ENCODE data around the gene PARP14.
"Not testable (repeated sequence)": the region's sequence is repeated elsewhere in the genome, so short reads cannot be mapped to it uniquely, and the experiment has no call there.

PARP14 gene

DNA sequence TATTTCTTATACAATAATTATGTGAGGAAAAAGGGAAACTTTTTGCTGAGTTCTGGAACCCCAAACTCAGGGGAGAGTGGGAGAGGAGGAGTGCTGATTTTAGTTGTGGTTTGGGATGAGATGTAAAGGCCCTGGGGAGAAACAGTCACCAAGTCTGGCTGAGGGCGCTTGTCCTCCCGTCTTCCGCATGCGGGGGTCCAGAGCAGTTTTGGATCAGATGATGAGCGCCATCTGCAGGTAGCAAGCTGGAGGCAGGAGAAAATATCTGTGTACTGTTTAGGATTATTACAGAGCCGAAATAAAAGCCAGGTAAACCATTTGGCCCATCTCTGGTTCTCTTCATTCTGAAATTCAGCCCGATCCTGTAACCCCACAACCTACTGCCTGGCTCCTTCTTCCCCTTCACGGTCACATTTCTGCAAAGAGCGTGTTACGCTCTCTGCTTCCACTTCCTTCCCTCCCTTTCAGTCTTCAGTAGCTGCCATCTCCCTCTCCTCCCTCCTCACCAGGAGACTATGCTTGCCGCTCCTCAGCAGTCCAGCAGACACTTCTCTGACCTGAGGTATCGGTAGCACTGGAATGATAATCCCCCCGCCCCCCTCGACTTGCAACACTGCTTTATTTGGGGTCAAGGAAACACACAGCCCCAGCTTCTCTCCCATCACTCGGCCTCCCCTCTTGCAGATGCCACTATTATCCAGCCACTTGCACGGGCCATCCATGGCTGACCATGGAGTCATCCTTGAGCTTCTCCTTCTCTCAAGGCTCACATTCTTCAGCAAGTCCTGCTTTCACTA, 1.4 kb upstream of the PARP14 start:
- H3K27me3 ChIP-seq (ENCODE audit: control insufficient read depth, insufficient read depth, low read length), result 0 out of 2 replicates have a peak, but pooled peaks cover 4% of the 10 kb centered on the region
- no peak overlapping the region for H3K9ac ChIP-seq (ENCODE audit: low read length)
- H3K9me3 ChIP-seq (ENCODE audit: control insufficient read depth, insufficient read depth, low read depth, low read length), result 0 out of 2 replicates have a peak, but pooled peaks cover 5% of the 10 kb centered on the region
- peaks cover 12% of the 10 kb centered on the region for H3K4me1 ChIP-seq (ENCODE audit: control insufficient read depth, insufficient read depth, low read length)
- peak overlapping the region; percentile 88 for H3K4me3 ChIP-seq (ENCODE audit: low read depth, low read length)
- no peaks in the 10 kb centered on the region for H3K36me3 ChIP-seq (ENCODE audit: control insufficient read depth, insufficient read depth, low read length)
- H3K27ac ChIP-seq (ENCODE audit: low read depth, low read length), result no peak overlapping the region

DNA sequence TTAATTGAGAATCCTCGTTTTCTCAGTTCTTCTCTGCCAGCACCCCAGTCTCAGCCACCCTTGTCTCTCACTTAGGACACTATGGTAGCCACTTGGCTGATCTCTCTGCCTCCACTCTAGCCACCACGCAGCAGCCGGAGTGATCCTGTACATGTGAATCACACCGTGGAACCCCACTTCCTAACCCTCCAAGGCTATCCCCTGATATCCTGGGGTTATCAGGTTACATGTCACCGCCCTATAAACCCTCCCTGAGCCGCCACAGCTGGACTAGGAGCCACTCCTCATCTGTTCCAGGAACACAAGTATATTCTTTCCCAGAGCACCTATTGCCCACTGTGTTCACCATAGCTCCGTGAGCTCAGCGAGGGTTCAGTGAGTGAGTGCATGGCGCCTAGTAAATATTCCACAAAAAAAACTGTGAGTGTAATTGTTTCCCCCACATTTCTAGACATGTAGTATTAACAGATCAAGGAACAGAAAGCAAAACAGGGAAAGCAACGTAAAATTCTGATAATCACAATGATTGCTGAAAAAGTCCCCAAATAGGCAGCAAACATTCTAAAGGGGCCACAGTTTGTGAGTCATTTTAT, 661 bp upstream of the PARP14 start:
- Histone ChIP-seq H3K36me3 (ENCODE audit: control insufficient read depth, insufficient read depth, low read length) (no peaks in the 10 kb centered on the region), H3K4me1 (ENCODE audit: control insufficient read depth, insufficient read depth, low read length) (peaks cover 12% of the 10 kb centered on the region), H3K9me3 (ENCODE audit: control insufficient read depth, insufficient read depth, low read depth, low read length) (0 out of 2 replicates have a peak, but pooled peaks cover 5% of the 10 kb centered on the region), H3K4me3 (ENCODE audit: low read depth, low read length) (peak overlapping the region; percentile 88), H3K9ac (ENCODE audit: low read length) (peak overlapping the region; percentile 76), H3K27me3 (ENCODE audit: control insufficient read depth, insufficient read depth, low read length) (0 out of 2 replicates have a peak, but pooled peaks cover 4% of the 10 kb centered on the region), H3K27ac (ENCODE audit: low read depth, low read length) (0 out of 2 replicates have a peak overlapping the region, but pooled peaks have one; percentile 45)

DNA sequence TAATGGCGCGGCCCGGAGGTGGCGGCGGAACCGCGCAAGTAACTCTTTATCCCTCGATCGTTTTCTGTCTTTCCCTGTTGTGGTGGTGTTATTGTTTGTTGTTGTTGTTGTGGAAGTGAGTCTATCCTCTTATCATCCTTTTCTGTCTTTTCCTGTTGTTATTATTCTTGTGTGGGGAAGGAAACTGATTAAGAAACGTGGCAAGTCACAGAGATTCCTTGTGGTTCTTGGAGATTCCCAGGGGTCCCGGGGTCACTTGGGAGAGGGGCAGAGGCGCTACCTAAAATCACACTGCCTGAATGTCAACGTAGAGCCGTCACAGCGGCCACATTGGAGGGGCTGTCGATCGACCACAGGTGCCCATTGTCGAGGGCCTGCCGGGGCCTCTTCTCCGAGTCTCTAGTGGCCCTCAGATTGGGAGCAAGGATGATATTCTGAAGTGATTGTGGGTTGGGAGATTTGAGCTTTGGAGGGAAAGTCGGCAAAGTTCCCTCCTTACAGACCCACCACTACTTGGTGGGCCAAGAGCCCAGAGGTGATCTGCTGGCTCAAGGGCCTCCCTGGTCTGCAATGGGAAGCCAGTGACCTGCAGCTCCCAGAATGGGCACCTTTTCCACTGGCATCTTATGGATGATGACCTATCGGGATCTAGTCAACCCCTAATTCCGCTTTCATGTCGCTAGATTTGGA, 790 bp downstream of the PARP14 start:
- peak overlapping the region; percentile 88 for H3K4me3 ChIP-seq (ENCODE audit: low read depth, low read length)
- H3K9ac ChIP-seq (ENCODE audit: low read length), result peak overlapping the region; percentile 40
- no peaks in the 10 kb centered on the region for H3K36me3 ChIP-seq (ENCODE audit: control insufficient read depth, insufficient read depth, low read length)
- no peak overlapping the region for H3K27ac ChIP-seq (ENCODE audit: low read depth, low read length)
- 0 out of 2 replicates have a peak, but pooled peaks cover 4% of the 10 kb centered on the region for H3K27me3 ChIP-seq (ENCODE audit: control insufficient read depth, insufficient read depth, low read length)
- 0 out of 2 replicates have a peak, but pooled peaks cover 5% of the 10 kb centered on the region for H3K9me3 ChIP-seq (ENCODE audit: control insufficient read depth, insufficient read depth, low read depth, low read length)
- H3K4me1 ChIP-seq (ENCODE audit: control insufficient read depth, insufficient read depth, low read length), result peaks cover 12% of the 10 kb centered on the region

DNA sequence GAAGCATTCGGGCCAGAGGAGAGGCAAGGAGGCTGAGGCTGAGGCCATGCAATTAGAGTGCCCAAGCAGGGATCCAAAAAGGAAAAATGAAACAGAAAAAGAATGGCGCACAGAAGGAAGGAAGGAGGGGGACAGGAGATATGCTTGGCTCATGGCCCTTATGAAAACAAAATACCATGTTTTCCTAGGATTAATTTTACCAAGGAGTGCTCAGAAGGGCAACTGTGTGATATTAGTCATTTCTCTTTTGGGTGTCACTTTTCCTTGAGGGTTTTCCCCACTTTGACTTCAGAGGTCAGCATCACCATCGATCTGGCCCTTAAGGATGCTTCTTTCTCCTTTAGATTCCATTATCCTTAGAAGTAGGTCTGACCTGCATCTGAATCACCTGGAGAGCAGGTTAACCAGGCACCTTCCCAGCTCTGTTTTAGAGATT, 1.4 kb downstream of the PARP14 start:
- H3K4me1 ChIP-seq (ENCODE audit: control insufficient read depth, insufficient read depth, low read length), result peaks cover 12% of the 10 kb centered on the region
- no peak overlapping the region for H3K9ac ChIP-seq (ENCODE audit: low read length)
- H3K9me3 ChIP-seq (ENCODE audit: control insufficient read depth, insufficient read depth, low read depth, low read length), result 0 out of 2 replicates have a peak, but pooled peaks cover 5% of the 10 kb centered on the region

DNA sequence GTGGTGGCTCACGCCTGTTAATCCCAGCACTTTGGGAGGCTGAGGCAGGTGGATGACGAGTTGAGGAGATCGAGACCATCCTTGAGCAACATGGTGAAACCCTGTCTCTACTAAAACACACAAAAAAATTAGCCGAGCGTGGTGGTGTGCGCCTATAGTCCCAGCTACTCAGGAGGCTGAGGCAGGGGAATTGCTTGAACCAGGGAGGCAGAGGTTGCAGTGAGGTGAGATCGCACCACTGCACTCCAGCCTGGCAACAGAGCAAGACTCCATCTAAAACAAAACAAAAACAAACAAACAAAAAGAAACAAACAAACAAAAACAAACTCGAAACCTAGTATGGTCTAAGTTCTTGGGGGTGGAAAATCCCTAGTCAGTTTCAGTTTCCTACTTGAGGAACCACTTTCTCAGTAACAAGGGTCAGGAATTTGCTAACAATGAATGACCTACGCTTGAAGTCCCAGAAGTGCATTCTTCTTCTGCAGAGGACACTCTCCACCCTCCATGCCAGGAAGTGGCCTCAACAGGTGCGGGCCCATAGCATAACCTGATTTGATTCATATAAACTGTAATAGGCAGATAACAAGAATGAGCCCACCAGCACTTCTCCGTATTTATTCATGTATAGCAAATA, 2.3 kb downstream of the PARP14 start:
- not testable (repeated sequence) for H3K27ac ChIP-seq (ENCODE audit: low read depth, low read length); H3K4me3 ChIP-seq (ENCODE audit: low read depth, low read length); H3K9ac ChIP-seq (ENCODE audit: low read length); H3K9me3 ChIP-seq (ENCODE audit: control insufficient read depth, insufficient read depth, low read depth, low read length); H3K27me3 ChIP-seq (ENCODE audit: control insufficient read depth, insufficient read depth, low read length); H3K36me3 ChIP-seq (ENCODE audit: control insufficient read depth, insufficient read depth, low read length)
- peaks cover 12% of the 10 kb centered on the region for H3K4me1 ChIP-seq (ENCODE audit: control insufficient read depth, insufficient read depth, low read length)

More for the DNA sequence above, 1.4 kb downstream of the PARP14 start:
- Histone ChIP-seq H3K36me3 (ENCODE audit: control insufficient read depth, insufficient read depth, low read length) (peaks cover 1% of the 10 kb centered on the region), H3K27ac (ENCODE audit: low read depth, low read length) (no peak overlapping the region), H3K27me3 (ENCODE audit: control insufficient read depth, insufficient read depth, low read length) (0 out of 2 replicates have a peak, but pooled peaks cover 4% of the 10 kb centered on the region), H3K4me3 (ENCODE audit: low read depth, low read length) (peak overlapping the region; percentile 88)

DNA sequence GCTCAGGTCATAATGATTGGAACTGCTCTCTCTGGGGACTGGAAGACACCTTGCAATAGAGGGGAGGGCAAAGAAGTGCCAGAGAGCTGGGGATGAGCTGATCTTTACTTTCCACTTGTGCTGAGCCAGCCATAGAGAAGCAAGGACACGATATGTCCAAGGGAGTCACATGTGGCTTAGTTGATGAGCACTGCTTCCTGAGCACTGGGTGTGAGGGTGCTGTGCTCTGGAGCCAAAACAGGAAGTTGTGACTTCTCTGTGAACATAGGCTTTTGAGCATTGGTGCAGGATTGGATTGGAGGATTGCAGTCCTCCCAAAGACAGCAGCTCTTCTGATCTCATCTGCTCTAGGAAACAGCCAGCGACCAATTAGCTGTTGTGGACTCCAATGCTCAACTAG, 6.7 kb downstream of the PARP14 start:
- Histone ChIP-seq H3K9ac (ENCODE audit: low read length) (no peak overlapping the region), H3K36me3 (ENCODE audit: control insufficient read depth, insufficient read depth, low read length) (peaks cover 17% of the 10 kb centered on the region), H3K4me3 (ENCODE audit: low read depth, low read length) (no peak overlapping the region), H3K27me3 (ENCODE audit: control insufficient read depth, insufficient read depth, low read length) (no peaks in the 10 kb centered on the region), H3K27ac (ENCODE audit: low read depth, low read length) (no peak overlapping the region), H3K4me1 (ENCODE audit: control insufficient read depth, insufficient read depth, low read length) (no peaks in the 10 kb centered on the region), H3K9me3 (ENCODE audit: control insufficient read depth, insufficient read depth, low read depth, low read length) (no peaks in the 10 kb centered on the region)

DNA sequence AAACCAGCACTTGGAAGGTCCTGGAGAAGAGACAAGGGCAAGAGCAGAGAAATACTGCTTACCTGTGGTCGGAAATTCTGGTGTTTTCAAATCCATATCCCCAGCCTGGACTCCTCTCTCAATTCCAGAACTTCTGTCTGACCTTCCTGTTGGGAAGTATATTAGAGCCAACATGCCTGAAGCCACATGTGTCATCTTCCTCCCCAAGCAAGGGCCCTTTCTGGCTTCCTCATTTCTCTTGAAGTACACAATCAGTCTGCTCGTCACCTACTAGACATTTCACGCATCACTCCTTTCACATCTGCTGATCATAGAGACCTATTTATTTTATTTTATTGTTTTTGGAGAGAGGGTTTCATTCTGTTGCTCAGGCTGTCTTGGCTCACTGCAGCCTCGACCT, 8.4 kb downstream of the PARP14 start:
- Histone ChIP-seq H3K9me3 (ENCODE audit: control insufficient read depth, insufficient read depth, low read depth, low read length) (no peaks in the 10 kb centered on the region), H3K4me3 (ENCODE audit: low read depth, low read length) (no peak overlapping the region), H3K27ac (ENCODE audit: low read depth, low read length) (no peak overlapping the region), H3K9ac (ENCODE audit: low read length) (no peak overlapping the region), H3K27me3 (ENCODE audit: control insufficient read depth, insufficient read depth, low read length) (no peaks in the 10 kb centered on the region), H3K36me3 (ENCODE audit: control insufficient read depth, insufficient read depth, low read length) (peaks cover 21% of the 10 kb centered on the region), H3K4me1 (ENCODE audit: control insufficient read depth, insufficient read depth, low read length) (no peaks in the 10 kb centered on the region)

DNA sequence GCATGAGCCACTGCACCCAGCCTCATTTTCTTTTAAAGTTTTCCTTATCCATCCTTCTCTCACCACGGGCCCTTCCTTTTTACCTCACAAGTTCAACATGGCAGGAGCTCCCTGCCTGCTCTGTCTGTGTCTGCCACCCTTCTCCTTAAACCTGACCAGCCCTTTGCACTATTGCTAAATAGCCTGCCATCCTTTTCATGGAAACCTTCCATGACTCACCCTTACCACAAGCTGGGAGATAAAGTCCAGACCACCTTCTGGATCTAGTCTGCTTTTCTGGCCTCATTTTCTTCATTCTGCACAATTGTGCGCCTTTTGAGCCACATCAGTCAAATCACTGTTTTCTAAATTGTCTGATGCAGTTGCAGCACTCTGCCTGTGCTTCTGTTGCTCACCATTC, 8.9 kb downstream of the PARP14 start:
- Histone ChIP-seq H3K4me3 (ENCODE audit: low read depth, low read length) (no peak overlapping the region), H3K9ac (ENCODE audit: low read length) (no peak overlapping the region), H3K27ac (ENCODE audit: low read depth, low read length) (no peak overlapping the region), H3K4me1 (ENCODE audit: control insufficient read depth, insufficient read depth, low read length) (no peaks in the 10 kb centered on the region), H3K9me3 (ENCODE audit: control insufficient read depth, insufficient read depth, low read depth, low read length) (no peaks in the 10 kb centered on the region), H3K36me3 (ENCODE audit: control insufficient read depth, insufficient read depth, low read length) (peaks cover 21% of the 10 kb centered on the region), H3K27me3 (ENCODE audit: control insufficient read depth, insufficient read depth, low read length) (no peaks in the 10 kb centered on the region)

DNA sequence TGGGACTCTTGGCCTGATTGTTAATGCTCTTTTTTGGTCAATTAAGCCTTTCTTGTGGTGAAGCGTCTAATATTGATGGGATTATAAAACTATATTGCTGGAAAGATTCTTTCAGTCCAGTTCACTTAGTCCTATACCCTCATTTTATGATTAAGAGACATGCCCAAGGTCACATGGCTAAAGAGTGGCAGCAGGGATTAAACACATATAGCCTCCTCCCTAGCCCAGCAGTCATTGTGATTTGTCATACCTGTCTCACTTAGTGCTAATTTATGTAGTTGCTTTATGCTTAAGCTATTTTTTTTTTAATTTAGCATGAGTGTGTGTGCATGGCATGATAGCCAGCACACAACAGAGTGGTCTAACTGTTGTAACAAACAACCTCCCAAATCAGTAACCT, 9.5 kb downstream of the PARP14 start:
- no peak overlapping the region for H3K4me3 ChIP-seq (ENCODE audit: low read depth, low read length)
- H3K27me3 ChIP-seq (ENCODE audit: control insufficient read depth, insufficient read depth, low read length), result no peaks in the 10 kb centered on the region
- H3K9me3 ChIP-seq (ENCODE audit: control insufficient read depth, insufficient read depth, low read depth, low read length), result no peaks in the 10 kb centered on the region
- H3K9ac ChIP-seq (ENCODE audit: low read length), result no peak overlapping the region
- H3K27ac ChIP-seq (ENCODE audit: low read depth, low read length), result no peak overlapping the region
- peaks cover 21% of the 10 kb centered on the region for H3K36me3 ChIP-seq (ENCODE audit: control insufficient read depth, insufficient read depth, low read length)
- H3K4me1 ChIP-seq (ENCODE audit: control insufficient read depth, insufficient read depth, low read length), result no peaks in the 10 kb centered on the region

DNA sequence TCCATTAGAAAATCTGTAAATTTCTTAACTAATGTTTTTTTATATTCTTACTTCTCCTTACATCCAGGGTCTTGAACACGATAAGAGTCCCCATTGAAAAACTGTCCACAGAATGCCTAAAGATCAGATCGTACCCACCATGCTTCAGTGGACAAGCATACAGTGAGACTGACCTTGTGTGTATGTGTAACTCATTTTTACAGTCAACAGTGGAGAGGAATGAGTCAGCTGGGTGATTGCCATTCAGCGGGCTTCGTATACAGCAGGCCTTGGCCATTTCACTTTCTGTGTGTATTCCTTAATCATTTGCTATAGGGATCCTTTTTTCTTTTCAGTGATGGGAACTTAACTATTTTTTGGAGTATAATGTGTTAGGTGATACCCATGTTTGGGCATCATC, 10.6 kb downstream of the PARP14 start:
- H3K27me3 ChIP-seq (ENCODE audit: control insufficient read depth, insufficient read depth, low read length), result no peaks in the 10 kb centered on the region
- no peaks in the 10 kb centered on the region for H3K9me3 ChIP-seq (ENCODE audit: control insufficient read depth, insufficient read depth, low read depth, low read length)
- no peak overlapping the region for H3K27ac ChIP-seq (ENCODE audit: low read depth, low read length)
- H3K36me3 ChIP-seq (ENCODE audit: control insufficient read depth, insufficient read depth, low read length), result peaks cover 24% of the 10 kb centered on the region
- H3K4me1 ChIP-seq (ENCODE audit: control insufficient read depth, insufficient read depth, low read length), result no peaks in the 10 kb centered on the region
- H3K4me3 ChIP-seq (ENCODE audit: low read depth, low read length), result no peak overlapping the region
- no peak overlapping the region for H3K9ac ChIP-seq (ENCODE audit: low read length)
